ENCODE results near the gene SLC26A3.

The SLC26A3 gene

GRCh38 chr7:107815254-107815882 lies 12.3 kb upstream of the SLC26A3 start:
- DNase-seq, result no peak

GRCh38 chr7:107813524-107813923 lies 10.5 kb upstream of the SLC26A3 start:
- no peak for DNase-seq

GRCh38 chr7:107811934-107812333 lies 8.9 kb upstream of the SLC26A3 start:
- no peak for DNase-seq

DNA sequence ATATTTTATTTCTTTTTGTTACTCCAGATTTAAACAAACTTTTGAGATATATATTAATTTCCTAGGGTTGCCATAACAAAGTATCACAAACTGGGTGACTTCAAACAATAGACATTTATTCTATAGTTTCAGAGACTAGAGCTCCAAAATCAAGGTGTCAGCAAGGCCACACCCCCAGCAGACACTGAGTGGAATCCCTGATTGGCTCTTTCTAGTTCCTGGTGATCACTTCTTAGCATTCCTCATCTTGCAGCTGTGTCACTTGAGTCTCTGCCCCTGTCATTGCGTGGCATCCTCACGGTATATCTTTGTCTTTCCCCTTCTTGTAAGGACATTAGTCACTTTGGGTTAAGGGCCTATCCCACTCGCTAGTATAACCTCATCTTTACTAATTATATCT lies 7.6 kb upstream of the SLC26A3 start:
- DNase-seq, result no peak

DNA sequence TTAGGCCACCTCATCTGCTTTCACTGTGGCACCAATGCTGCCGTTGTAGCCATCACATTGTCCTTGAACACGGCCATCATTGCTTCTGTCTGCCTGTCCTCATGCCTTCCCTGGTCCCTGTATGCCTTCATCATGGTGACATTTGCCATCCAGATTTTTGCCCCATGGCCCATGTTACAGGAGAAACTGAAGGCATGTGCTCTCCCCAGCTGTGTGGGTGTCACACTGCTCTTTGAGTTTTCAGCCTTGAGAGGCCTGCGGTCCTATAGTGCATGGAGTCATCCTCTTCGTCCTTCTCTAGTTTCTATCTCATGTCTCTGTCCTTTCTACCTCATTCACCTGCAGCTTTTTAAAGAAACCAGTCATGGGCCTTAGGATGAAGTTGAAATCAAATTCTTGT lies 6.2 kb upstream of the SLC26A3 start:
- DNase-seq, result no peak

GRCh38 chr7:107799647-107800264 lies 3.3 kb downstream of the SLC26A3 start:
- no peak for DNase-seq

- DNase-seq, result no peak
Observed at GRCh38 chr7:107792364-107792763, 10.7 kb downstream of the SLC26A3 start.

GRCh38 chr7:107789647-107790046 lies 13.4 kb downstream of the SLC26A3 start:
- no peak for DNase-seq

DNA sequence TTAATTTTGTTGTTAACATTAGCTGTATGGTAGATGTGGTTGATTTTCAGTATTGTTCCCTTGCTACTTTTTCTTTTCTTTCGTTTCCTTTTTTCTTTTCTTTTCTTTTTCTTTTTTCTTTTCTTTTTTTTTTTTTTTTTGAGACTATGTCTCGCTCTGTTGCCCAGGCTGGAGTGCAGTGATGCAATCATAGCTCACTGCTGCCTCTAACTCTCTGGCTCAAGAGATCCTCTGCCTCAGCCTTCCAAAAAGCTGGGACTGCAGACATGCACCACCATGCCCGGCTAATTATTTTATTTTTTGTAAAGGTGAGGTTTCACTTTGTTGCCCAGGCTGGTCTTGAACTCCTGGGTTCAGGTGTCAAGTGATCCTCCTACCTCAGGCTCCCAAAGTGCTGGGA lies 14.4 kb downstream of the SLC26A3 start:
- DNase-seq, result no peak

DNA sequence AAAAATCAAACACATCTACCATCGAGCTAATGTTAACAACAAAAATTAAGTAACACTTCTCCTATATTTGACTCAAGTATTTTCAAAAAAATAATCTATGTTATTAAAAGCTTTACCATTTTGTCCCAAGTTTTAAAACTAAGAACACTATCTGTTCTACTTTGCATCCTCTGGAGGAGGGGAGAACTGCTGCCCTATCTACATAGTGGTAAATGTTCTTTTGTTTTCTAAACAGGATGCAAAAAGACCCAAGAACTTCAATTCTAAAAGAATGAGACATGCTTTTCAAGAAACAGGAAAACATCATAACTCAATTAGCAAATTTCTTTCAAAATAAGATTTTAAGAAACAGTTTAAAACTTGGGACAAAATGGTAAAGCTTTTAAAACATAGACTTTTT lies 14.8 kb downstream of the SLC26A3 start:
- no peak for DNase-seq

DNA sequence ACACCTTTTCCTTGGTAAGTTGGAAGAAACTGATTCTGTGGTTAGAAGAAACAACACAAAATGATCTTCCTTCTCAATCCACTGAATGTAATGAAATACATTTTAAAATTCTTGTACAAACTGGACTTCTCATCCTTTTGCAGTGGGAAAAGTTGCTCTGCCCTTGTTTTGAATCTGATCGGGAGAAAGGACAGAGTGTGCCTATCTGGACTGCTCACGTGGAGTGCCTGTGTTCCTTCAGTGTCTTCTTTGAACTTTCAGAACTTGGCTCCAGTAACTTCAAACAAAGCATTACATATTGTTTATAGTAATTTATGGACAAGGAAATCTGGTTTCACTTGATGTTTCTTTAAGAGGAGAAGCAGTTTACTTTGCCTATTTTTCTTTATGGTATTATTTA lies 17.1 kb downstream of the SLC26A3 start:
- DNase-seq, result no peak

DNA sequence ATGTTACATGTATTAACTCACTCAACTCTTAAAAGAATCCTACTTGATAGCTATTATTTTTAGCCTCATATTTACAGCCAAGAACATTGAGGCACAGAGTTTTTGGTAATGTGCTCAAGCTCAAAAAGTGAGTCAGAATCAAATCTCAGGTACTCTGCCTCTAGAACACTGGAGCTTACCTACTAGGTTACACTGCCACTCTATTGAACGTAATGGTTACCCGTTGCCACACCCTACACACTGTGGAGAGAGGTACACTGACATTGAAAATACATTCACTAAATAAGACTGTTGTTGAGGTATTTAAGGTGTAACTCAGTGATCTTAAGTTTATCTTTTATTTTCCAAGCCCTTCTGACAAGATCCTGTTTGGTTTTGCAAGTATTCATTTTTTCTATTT lies 17.9 kb downstream of the SLC26A3 start:
- DNase-seq, result no peak

- no peak for DNase-seq
Observed at GRCh38 chr7:107783648-107784047, 19.4 kb downstream of the SLC26A3 start.

DNA sequence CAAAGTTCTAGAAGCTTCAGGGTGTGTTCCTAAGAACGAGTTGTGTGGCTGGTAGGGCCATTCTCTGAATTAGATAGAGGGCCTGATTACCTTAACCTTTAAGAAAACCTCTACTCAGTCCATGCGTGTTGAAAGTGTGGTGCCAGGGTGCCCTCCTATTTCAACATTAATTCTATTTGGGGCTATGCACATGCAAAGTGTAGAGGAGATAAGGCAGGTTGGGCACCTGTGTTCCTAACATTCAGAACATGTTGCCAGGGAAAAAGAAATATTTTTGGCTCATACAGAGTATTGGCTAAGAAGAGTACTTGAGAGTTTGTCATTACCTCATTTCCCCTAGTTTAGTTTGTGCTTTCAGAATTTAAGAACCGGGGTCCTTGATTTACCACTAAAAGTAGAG lies 20.6 kb downstream of the SLC26A3 start:
- no peak for DNase-seq

DNA sequence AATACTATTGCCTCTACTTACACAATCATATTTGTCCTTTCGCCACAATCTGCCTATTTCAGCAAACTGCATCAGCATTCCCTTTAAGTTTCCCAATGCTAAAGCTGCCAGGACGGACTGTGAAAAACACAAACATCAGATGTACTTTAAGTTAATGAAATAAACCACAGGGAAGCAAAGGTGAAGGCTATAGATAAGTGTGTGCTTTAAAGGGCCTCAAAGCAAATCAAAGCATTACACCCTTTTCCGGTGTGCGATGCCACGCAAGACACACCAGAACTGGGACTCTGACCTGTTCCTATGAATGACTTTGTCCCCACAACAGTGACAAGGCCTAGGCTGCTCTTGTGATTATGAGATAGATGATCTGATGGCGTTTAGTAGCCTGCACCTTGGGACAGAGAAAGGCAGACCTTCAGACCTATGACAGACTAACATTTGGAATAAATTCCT lies 23.4 kb downstream of the SLC26A3 start:
- DNase-seq, result no peak

- no peak for DNase-seq
Observed at GRCh38 chr7:107778283-107778682, 24.7 kb downstream of the SLC26A3 start.

- no peak for DNase-seq
Observed at GRCh38 chr7:107777702-107778101, 25.3 kb downstream of the SLC26A3 start.

- DNase-seq, result no peak
Observed at GRCh38 chr7:107773027-107773426, 30.0 kb downstream of the SLC26A3 start.

DNA sequence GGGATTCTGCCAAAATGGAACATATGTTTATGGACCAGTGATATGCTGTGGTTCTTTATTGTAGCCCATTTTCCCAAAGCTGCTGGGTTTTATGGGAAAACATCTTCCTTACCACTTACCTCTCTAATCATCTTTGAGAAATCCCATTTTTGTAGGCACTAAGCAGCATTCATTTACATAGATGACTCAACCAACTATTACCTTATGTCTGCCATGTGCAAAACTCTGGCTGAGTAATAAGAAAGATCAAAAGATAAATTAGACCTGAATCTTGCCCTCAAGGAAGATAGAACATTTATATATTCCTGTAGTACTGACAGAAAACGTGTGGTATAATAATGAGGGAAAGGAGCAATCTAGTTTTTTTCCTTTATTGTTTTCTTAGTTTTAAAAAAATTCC lies 34.8 kb downstream of the SLC26A3 start:
- DNase-seq, result no peak

GRCh38 chr7:107767391-107767790 lies 35.6 kb downstream of the SLC26A3 start:
- DNase-seq, result no peak

GRCh38 chr7:107758667-107759066 lies 44.4 kb downstream of the SLC26A3 start:
- DNase-seq, result no peak

GRCh38 chr7:107754642-107755041 lies 48.4 kb downstream of the SLC26A3 start:
- no peak for DNase-seq

GRCh38 chr7:107751113-107751512 lies 51.9 kb downstream of the SLC26A3 start:
- DNase-seq, result no peak

DNA sequence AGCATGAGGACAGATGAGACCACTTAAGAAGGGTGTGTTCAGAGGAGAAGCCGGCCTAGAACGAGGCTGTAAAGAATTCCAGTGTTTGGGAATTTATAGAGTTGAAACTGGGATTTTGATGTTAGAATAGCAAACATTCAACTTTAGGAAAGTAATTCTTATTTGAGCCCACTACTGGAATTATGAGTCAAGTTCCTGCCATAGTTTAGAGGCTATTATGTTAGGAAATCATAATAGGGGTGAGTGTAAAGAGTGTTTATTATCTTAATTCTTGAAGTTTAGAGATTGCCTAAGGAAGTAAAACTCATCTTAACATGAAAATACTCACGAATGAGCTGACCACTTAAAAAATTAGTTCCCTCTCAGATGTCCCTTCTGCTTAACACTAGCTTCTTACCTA lies 57.0 kb downstream of the SLC26A3 start:
- DNase-seq, result no peak

DNA sequence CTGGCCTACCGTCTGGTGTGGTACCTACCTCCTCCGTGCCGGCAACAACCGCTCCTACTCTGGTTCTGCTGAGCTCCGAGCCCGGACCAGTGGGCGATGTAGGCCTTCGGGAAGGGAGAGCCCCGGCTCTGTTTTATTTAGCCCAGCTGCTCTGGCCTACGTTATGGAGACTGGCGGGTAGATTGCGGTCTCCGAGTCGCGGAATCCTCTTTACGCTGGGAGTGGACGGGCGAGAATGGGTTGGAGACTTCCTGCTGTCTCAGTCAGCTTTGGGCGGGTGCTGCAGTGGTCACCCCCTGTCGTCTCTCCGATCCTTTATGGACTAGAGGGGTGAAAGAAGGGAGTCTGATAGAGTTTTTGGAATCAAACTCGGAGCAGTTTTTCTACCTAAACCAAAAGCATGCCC lies 58.7 kb downstream of the SLC26A3 start:
- no peak for DNase-seq
